HG03521 (cell line): ENCODE data around the gene DNAAF1.
"Not testable (repeated sequence)": the region's sequence is repeated elsewhere in the genome, so short reads cannot be mapped to it uniquely, and the experiment has no call there.

Source experiments
- ATAC-seq: cut with Tn5 transposase; IDR thresholded peaks from one replicate; pipeline ENCODE4 v1.9.1; 2021; ENCODE audit warnings: mild to moderate bottlenecking, moderate library complexity; ENCODE audit not compliant: unreplicated experiment

DNAAF1 gene

DNA sequence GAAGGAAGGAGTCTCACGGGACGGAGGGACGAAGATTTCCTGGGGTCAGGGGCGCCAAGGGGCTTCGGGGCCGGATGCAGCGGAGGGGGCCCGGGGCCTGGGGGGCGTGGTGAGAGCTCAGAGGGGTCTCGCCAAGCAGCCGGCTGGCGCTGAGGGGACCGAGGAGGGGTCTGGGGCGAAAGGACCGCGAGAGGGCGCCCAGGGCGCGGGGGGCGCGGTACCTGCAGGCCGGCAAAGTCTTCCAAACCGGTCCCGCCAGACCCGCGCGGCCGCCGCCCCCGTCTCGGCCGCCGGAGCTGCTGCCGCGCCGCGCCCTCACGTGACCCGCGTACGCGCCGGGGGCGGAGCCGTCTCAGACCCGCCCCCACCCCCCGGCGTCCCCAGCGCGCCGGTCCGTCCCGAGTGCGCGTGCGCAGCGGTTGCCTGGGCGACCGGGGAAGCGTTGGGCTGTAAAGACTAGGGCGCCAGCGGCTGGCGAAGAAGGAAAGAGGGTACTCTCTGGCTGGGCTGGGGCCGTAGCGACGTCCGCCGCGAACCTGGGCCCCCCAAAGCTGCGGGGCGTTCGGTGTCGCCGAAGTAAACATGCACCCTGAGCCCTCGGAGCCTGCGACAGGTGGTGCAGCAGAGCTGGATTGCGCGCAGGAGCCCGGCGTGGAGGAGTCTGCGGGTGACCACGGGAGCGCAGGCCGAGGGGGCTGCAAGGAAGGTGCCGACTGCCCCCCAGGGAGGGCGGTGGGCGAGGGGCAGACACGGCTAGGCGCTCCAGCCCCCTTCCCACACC is at the start of gene DNAAF1, which contains the start of gene HSDL1:
TSS of gene DNAAF1 (plus strand) at position 450 of the 781 bp plus-strand sequence. CDS start at position 583, 133 bp downstream.
TSS of gene HSDL1 (minus strand) at position 319 of the 781 bp plus-strand sequence. CDS start 13,856 bp downstream, outside the sequence.
- ATAC-seq = peak; percentile 78

- no peak for ATAC-seq
Measured at GRCh38 chr16:84095466-84095865, 49.6 kb upstream of the DNAAF1 start.

DNA sequence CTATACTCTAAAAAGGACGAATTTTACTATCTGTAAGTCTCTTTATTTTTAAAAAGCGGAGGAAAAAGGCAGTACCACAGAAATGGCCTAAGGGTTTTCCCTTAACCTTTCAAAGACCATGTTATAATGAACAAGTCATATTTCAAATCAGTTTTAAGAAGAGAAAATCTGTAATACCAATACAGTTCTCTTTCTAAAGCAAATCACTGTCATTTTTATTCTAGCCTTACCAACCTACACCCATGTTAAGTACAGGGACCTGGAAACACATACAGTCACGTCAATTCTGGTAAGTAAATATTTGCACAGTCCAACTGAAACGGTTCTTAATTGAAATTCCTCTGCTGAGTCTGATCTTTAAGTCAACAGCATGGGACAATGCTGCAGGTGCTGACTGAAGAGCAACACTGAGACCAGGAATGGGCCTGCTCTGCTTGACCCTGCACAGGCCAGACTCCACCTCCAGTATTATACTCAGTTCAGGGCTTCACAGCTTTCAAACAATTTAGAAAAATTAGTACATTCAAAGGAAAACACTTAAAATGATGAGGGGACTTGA is 48.6 kb upstream of the DNAAF1 start:
- no peak for ATAC-seq

- ATAC-seq = no peak
Measured at GRCh38 chr16:84098939-84099338, 46.2 kb upstream of the DNAAF1 start.

- ATAC-seq = no peak
Measured at GRCh38 chr16:84103678-84104077, 41.4 kb upstream of the DNAAF1 start.

DNA sequence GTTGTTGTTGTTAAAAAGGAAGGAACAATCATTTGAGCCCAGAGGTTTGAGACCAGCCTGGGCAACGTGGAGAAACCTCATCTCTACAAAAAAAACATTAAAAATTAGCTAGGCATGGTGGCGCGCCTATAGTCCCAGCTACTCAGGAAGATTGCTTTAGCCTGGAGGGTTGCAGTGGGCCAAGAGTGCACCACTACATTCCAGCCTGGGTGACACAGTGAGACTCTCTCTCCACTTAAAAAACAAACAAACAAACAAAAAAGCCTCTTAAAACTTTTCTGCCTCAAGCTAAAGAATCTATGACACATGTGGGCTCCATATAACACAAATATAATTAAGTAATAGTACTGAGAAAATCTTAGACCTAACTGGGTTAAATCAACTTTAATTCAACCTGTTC is 40.9 kb upstream of the DNAAF1 start:
- ATAC-seq = no peak

DNA sequence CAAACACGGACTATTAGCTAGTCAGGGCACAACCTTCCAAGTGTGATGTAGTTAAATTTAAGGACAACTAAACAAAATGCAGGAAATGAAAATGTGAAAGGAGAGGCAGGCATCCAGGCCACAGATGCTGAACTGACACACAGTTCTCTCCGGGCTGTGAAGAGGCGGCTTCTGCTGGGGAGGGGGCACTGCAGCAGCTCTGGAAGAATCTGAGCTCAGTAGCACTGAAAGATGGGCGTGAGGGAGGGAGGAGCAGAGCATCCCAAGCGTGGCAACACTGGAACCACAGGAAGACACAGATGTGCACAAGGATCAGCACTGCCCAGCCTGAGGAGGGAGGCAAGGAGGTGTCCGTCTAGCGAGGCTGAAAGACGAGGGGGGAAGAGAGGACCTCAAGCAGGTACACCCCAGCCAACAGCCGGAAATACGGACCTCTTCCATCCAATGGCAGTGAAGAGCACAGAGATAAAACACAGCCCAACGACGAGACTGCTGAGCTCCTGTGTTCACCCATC is 39.8 kb upstream of the DNAAF1 start:
- no peak for ATAC-seq

GRCh38 chr16:84105948-84106740 is 39.0 kb upstream of the DNAAF1 start:
- no peak for ATAC-seq

GRCh38 chr16:84107921-84108320 is 37.2 kb upstream of the DNAAF1 start:
- ATAC-seq = no peak

DNA sequence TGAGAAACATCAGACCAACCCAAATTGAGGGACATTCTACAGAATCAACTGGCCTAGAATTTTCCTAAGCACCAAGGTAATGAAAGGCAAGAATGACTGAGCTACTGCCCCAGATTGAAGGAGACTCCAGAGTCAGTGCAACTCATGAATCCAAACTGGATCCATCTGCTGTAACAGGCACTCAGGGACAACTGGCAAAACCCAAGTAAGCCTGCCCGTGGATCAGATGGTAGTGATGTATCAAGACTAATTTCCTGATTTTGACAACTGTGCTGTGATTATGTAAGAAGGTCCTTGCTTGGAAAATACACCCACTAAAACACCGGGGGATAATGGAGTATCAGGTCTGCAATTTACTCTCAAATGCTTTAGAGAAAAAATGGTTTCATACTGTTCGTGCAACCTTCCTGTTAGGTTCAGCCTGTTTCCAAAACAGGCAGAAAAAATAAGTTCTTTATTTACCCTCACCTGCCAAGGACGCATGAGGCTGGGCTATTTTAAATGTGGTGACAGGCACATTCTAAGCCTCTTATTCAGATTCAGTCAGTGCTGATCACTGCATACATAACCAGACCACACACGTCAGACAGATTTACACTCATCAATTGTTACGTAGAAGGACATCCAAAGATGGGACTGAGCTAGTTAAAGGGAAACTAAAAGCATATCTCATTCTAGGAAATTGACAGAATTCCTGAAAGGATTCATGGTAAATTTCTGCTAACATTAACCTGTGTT is 35.3 kb upstream of the DNAAF1 start:
- no peak for ATAC-seq

DNA sequence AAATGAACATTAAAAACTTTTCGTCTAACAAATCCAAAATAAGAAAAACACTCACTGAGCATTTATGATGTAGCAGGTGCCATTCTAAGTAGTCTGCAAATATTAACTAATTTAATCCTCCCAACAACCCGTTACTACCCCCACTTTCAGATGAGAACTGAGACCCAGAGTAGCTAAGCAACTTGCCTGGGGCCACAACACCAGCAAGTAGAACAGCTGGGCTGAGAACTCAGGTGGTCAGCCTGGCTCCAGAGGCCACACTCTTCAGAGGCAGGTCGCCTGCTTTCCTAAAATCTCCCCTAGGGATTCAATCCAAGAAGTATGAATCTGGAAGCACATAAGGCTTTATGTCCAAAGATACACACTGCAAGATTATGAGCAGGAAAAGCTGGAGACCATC is 34.6 kb upstream of the DNAAF1 start:
- no peak for ATAC-seq

GRCh38 chr16:84111525-84111924 is 33.6 kb upstream of the DNAAF1 start:
- no peak for ATAC-seq

GRCh38 chr16:84111949-84112348 is 33.2 kb upstream of the DNAAF1 start:
- ATAC-seq = not testable (repeated sequence)

- peak; percentile 24 for ATAC-seq
Measured at GRCh38 chr16:84115919-84116719, 29.0 kb upstream of the DNAAF1 start.

DNA sequence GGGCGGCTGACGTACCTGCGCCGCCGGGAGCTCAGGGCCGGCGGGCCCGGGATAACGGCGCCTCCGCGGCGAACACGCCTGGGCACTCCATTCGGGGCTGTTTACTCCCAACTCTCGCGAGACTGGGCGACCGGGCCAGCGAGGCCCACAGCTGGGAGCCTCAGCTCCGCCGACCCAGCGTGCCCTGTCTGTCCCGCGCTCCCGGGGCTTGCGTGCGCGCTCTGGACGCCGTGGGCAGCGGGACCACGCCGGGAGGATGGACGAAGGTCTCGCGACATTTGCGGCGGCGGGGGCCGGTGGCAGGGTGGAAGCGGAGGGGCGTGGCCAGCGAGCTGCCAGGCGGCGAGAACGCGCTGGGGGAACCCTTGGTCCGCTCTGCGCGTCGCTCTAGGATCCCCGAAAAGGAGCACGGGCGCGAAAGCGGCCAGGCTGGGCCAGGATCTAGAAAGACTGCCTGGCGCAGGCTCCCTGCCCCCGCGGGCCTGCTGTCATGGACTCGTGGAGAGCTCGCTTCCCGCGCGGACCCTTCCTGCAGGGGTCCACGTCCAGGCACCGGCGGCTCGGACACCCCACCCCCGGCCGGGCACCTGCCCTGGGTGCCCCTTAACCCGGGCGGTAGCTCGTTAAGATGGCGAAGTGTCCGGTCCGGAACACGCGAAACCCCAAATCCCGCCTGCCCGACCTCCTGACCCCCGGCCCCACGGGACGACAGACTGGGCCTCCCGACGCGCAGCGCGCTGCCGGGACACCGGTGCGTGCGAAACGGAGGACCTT is 28.2 kb upstream of the DNAAF1 start, which contains the start of gene MBTPS1:
TSS of gene MBTPS1 (minus strand) at position 223 of the 774 bp plus-strand sequence. CDS start 15,159 bp downstream, outside the sequence.
- ATAC-seq = peak; percentile 87

GRCh38 chr16:84117494-84117843 is 27.6 kb upstream of the DNAAF1 start:
- no peak for ATAC-seq

GRCh38 chr16:84118315-84118714 is 26.8 kb upstream of the DNAAF1 start:
- ATAC-seq = not testable (repeated sequence)

- ATAC-seq = no peak
Measured at GRCh38 chr16:84119368-84119767, 25.7 kb upstream of the DNAAF1 start.

DNA sequence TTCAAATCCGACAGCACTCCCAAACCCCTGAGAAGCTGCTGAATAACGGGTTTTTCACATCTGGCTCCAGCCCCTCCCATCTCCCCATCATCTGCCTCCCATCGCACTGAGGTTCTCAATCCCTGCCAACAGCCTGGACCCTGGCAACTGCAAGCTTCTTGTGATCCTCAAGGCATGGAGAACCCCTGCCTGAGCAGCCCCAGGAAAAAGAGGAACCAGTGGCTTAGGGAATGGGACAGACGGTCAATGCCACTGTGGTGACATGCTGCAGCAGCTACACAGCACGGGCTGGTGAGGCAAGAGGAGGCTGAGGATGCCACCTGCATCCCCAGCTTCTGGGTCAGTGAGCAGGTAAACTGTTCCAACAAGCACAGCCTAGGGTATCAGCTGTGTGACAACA is 25.1 kb upstream of the DNAAF1 start:
- ATAC-seq = no peak
